ENCODE measurements around the gene HSD3B7. TPM values are rescaled to one million over a fixed set of nuclear protein-coding genes. Genes with fewer than 3 reads are reported as not detected.

The HSD3B7 gene
- total RNA-seq, 2 donors from 2014 or later: 16.9 to 27.2 TPM

GRCh38 chr16:31033709-31034492 is 48.9 kb downstream of the HSD3B7 start:
- ATAC-seq: peak; percentile 84
- intact Hi-C loops (cut with DNase I, micrococcal nuclease): no loop called here
- peak; percentile 94 to 96 for DNase-seq

- ATAC-seq (no peak), DNase-seq (no peak)
These were observed 51.7 kb downstream of the HSD3B7 start for GRCh38 chr16:31036691-31037090.

More at GRCh38 chr16:31036691-31037090, 51.7 kb downstream of the HSD3B7 start:
- intact Hi-C loops (cut with DNase I, micrococcal nuclease): no loop called here

Other genes starting within 250 kb of the HSD3B7 start
- 10 to 100 TPM; 38.0 to 42.8 TPM for gene PHKG2, start 236.8 kb upstream of the HSD3B7 start, total RNA-seq
- gene CFAP119, start 223.1 kb upstream of the HSD3B7 start, total RNA-seq: 1 to 10 TPM; 5.9 to 7.8 TPM
- 10 to 100 TPM; 82.9 to 99.8 TPM for gene RNF40, start 222.9 kb upstream of the HSD3B7 start, total RNA-seq
- 10 to 100 TPM; 12.3 to 15.2 TPM for gene ZNF629, start 198.0 kb upstream of the HSD3B7 start, total RNA-seq
- gene BCL7C, start 91.1 kb upstream of the HSD3B7 start, total RNA-seq: 10 to 100 TPM; 22.3 to 23.5 TPM
- 1 to 10 TPM in 1 of 2 donors, under 1 TPM in 1; 0.24 to 1.7 TPM for gene CTF1, start 88.6 kb upstream of the HSD3B7 start, total RNA-seq
- 10 to 100 TPM; 20.5 to 24.4 TPM for gene FBXL19, start 61.6 kb upstream of the HSD3B7 start, total RNA-seq
- 10 to 100 TPM; 12.9 to 21.0 TPM for gene ORAI3, start 36.1 kb upstream of the HSD3B7 start, total RNA-seq
- gene SETD1A, start 27.5 kb upstream of the HSD3B7 start, total RNA-seq: 10 to 100 TPM; 12.2 to 15.0 TPM
- under 1 TPM; 0.75 to 0.79 TPM for gene STX1B, start 25.4 kb downstream of the HSD3B7 start, total RNA-seq
- 10 to 100 TPM; 66.9 to 83.3 TPM for gene STX4, start 48.4 kb downstream of the HSD3B7 start, total RNA-seq
- 10 to 100 TPM in 1 of 2 donors, 1 to 10 TPM in 1; 6.9 to 10.9 TPM for gene ZNF668, start 89.0 kb downstream of the HSD3B7 start, total RNA-seq
- 10 to 100 TPM; 15.3 to 17.3 TPM for gene ZNF646, start 89.2 kb downstream of the HSD3B7 start, total RNA-seq
- gene PRSS53, start 103.7 kb downstream of the HSD3B7 start, total RNA-seq: 1 to 10 TPM in 1 of 2 donors, under 1 TPM in 1; 0.61 to 1.1 TPM
- gene VKORC1, start 109.6 kb downstream of the HSD3B7 start, total RNA-seq: 10 to 100 TPM; 28.7 to 40.5 TPM
- 10 to 100 TPM; 34.6 to 36.3 TPM for gene BCKDK, start 123.2 kb downstream of the HSD3B7 start, total RNA-seq
- 10 to 100 TPM; 61.6 to 76.0 TPM for gene KAT8, start 132.5 kb downstream of the HSD3B7 start, total RNA-seq
- 100 to 1,000 TPM; 409 to 428 TPM for gene PRSS8, start 150.5 kb downstream of the HSD3B7 start, total RNA-seq
- gene PRSS36, start 164.9 kb downstream of the HSD3B7 start, total RNA-seq: 1 to 10 TPM; 8.1 to 9.7 TPM
- gene FUS, start 194.9 kb downstream of the HSD3B7 start, total RNA-seq: 100 to 1,000 TPM; 158 to 173 TPM
- 10 to 100 TPM; 83.0 to 93.8 TPM for gene PYCARD, start 217.6 kb downstream of the HSD3B7 start, total RNA-seq
- not detected for gene TRIM72, start 228.9 kb downstream of the HSD3B7 start, total RNA-seq
- not detected for gene PYDC1, start 231.9 kb downstream of the HSD3B7 start, total RNA-seq

Data from left colon (tissue), 2 donors.